WTC11 (cell line): Measurements from ENCODE around the gene SMO. TPM values are rescaled to one million over a fixed set of nuclear protein-coding genes. Genes with fewer than 3 reads are reported as not detected.

Source experiments
- ATAC-seq: fragments of 200-7000 bp; cut with Tn5 transposase; 2 replicates; pipeline ENCODE4 v1.10.0; 2021; ENCODE audit warnings: mild to moderate bottlenecking, moderate library complexity
- CTCF ChIA-PET: fragments of 300-600 bp; sonication (Branson Sonifier 250); formaldehyde crosslinking; loops from one replicate; lab custom pipeline; 2021; ENCODE audit warnings: antibody characterized with exemption; lab: Charles Lee
- POLR2A ChIA-PET: fragments of 350-600 bp; sonication (Branson Sonifier 250); formaldehyde crosslinking; loops from one replicate; lab custom pipeline; 2021; ENCODE audit warnings: antibody characterized with exemption; lab: Charles Lee
- DNase-seq: peaks from one replicate; pipeline ENCODE4 v3.0.0; 2021; ENCODE audit warnings: low spot score
- H3K27ac Mint-ChIP-seq: 2 replicates; pipeline ENCODE4 v1.8.0; 2021; ENCODE audit warnings: mixed read lengths
- H3K27me3 Mint-ChIP-seq: 2 replicates; pipeline ENCODE4 v1.8.0; 2021; ENCODE audit warnings: low read depth, mild to moderate bottlenecking, moderate library complexity, mixed read lengths
- H3K36me3 Mint-ChIP-seq: 2 replicates; pipeline ENCODE4 v1.8.0; 2021; ENCODE audit warnings: mixed read lengths
- H3K4me1 Mint-ChIP-seq: 2 replicates; pipeline ENCODE4 v1.8.0; 2022; ENCODE audit warnings: mixed read lengths
- H3K4me3 Mint-ChIP-seq: 2 replicates; pipeline ENCODE4 v1.8.0; 2021; ENCODE audit warnings: mild to moderate bottlenecking, moderate library complexity, mixed read lengths
- H3K9me3 Mint-ChIP-seq: 2 replicates; pipeline ENCODE4 v1.8.0; 2021; ENCODE audit warnings: mixed read lengths
- ARID4B ChIP-seq: sonication (generic); formaldehyde crosslinking; IDR thresholded peaks from 2 replicates; pipeline ENCODE4 v1.8.0; 2023; ENCODE audit warnings: missing genetic modification reagents, mild to moderate bottlenecking, borderline replicate concordance
- ATF6 ChIP-seq: sonication (generic); formaldehyde crosslinking; IDR thresholded peaks from 2 replicates; pipeline ENCODE4 v1.8.1; 2023; ENCODE audit warnings: mild to moderate bottlenecking, missing genetic modification reagents
- EMX1 ChIP-seq: fragments of 250-450 bp; sonication (Bioruptor Pico); IDR thresholded peaks from 2 replicates; pipeline ENCODE4 v1.8.0; 2021; ENCODE audit warnings: mild to moderate bottlenecking
- KAT7 ChIP-seq: sonication (generic); formaldehyde crosslinking; IDR thresholded peaks from 2 replicates; pipeline ENCODE4 v1.8.1; 2023; ENCODE audit warnings: missing genetic modification reagents, mild to moderate bottlenecking, borderline replicate concordance
- MAX ChIP-seq: sonication (generic); formaldehyde crosslinking; IDR thresholded peaks from 2 replicates; pipeline ENCODE4 v1.8.0; 2022; ENCODE audit warnings: mild to moderate bottlenecking, missing genetic modification reagents
- MLX ChIP-seq: sonication (generic); formaldehyde crosslinking; IDR thresholded peaks from 2 replicates; pipeline ENCODE4 v1.8.1; 2023; ENCODE audit warnings: mild to moderate bottlenecking, missing genetic modification reagents, moderate library complexity
- OVOL2 ChIP-seq: fragments of 250-450 bp; sonication (Bioruptor Pico); IDR thresholded peaks from 2 replicates; pipeline ENCODE4 v1.9.0; 2021; ENCODE audit warnings: mild to moderate bottlenecking, borderline replicate concordance
- PRDM15 ChIP-seq: sonication (generic); formaldehyde crosslinking; IDR thresholded peaks from 2 replicates; pipeline ENCODE4 v1.8.0; 2022; ENCODE audit warnings: missing genetic modification reagents
- PRRX2 ChIP-seq: fragments of 250-450 bp; sonication (Bioruptor Pico); IDR thresholded peaks from 2 replicates; pipeline ENCODE4 v1.8.0; 2021; ENCODE audit warnings: mild to moderate bottlenecking
- TEAD4 ChIP-seq: sonication (generic); formaldehyde crosslinking; IDR thresholded peaks from 2 replicates; pipeline ENCODE4 v1.8.0; 2022; ENCODE audit warnings: mild to moderate bottlenecking, missing genetic modification reagents
- ZNF121 ChIP-seq: sonication (generic); formaldehyde crosslinking; IDR thresholded peaks from 2 replicates; pipeline ENCODE4 v1.8.0; 2023; ENCODE audit warnings: missing genetic modification reagents
- ZNF219 ChIP-seq: sonication (generic); formaldehyde crosslinking; IDR thresholded peaks from 2 replicates; pipeline ENCODE4 v1.8.0; 2023; ENCODE audit warnings: missing genetic modification reagents, mild to moderate bottlenecking, borderline replicate concordance
- ZNF263 ChIP-seq: sonication (generic); formaldehyde crosslinking; IDR thresholded peaks from 2 replicates; pipeline ENCODE4 v1.8.1; 2022; ENCODE audit warnings: low read depth, mild to moderate bottlenecking, moderate library complexity, missing genetic modification reagents
- ZNF423 ChIP-seq: fragments of 250-450 bp; sonication (Bioruptor Pico); IDR thresholded peaks from 2 replicates; pipeline ENCODE4 v2.1.2; 2022; ENCODE audit warnings: mild to moderate bottlenecking, moderate library complexity
- ZNF671 ChIP-seq: fragments of 250-450 bp; sonication (Bioruptor Pico); IDR thresholded peaks from 2 replicates; pipeline ENCODE4 v1.8.0; 2021; ENCODE audit warnings: mild to moderate bottlenecking
- ZSCAN18 ChIP-seq: fragments of 250-450 bp; sonication (Bioruptor Pico); IDR thresholded peaks from 2 replicates; pipeline ENCODE4 v2.1.2; 2022; ENCODE audit warnings: mild to moderate bottlenecking, moderate library complexity
- total RNA-seq: library from RNA; stranded (reverse); gene quantifications from 3 replicates; pipeline ENCODE4 v1.2.3, GENCODE V29; 2021

Gene SMO
- total RNA-seq, 1 experiment from 2014 or later, result 56.9 TPM

- TF ChIP-seq ZSCAN18 (no peak), OVOL2 (CRISPR knock-in tag) (no peak), ATF6 (CRISPR knock-in tag) (no peak), ZNF219 (CRISPR knock-in tag) (no peak)
- TF ChIP-seq, all 79 proteins: peak for 0
Measured at GRCh38 chr7:129225931-129226572, 37.6 kb downstream of the SMO start (continued).

GRCh38 chr7:129227646-129228578, 39.5 kb downstream of the SMO start:
- ChIA-PET CTCF (interaction anchor here (1.3 to 1.4 kb wide), 2 partner anchors 9 to 115 kb away, joined by 3 to 7 read pairs; no protein-coding TSS in a partner anchor), POLR2A (interaction anchor here (0.7 to 1.0 kb wide), 3 partner anchors 8 to 28 kb away, joined by 3 to 4 read pairs (median 3); no protein-coding TSS in a partner anchor)
- Mint-ChIP-seq H3K4me3 (no peak overlapping the region), H3K4me1 (peaks cover 22% of the 10 kb centered on the region), H3K9me3 (no peaks in the 10 kb centered on the region), H3K27me3 (no peaks in the 10 kb centered on the region), H3K27ac (no peak overlapping the region; the same call in 1 of the 2 replicates), H3K36me3 (no peaks in the 10 kb centered on the region)
- ATAC-seq, result no peak
- DNase-seq, result no peak
- no peak for TF ChIP-seq ZNF121 (CRISPR knock-in tag)
- no peak for TF ChIP-seq PRRX2 (CRISPR knock-in tag)
- no peak for TF ChIP-seq ARID4B
- TF ChIP-seq ZNF671, result no peak
- TF ChIP-seq KAT7 (CRISPR knock-in tag), result no peak
- TF ChIP-seq MAX, result no peak
- TF ChIP-seq ZNF423 (CRISPR knock-in tag), result no peak
- TF ChIP-seq EMX1 (CRISPR knock-in tag), result no peak
- TF ChIP-seq PRDM15 (CRISPR knock-in tag), result no peak
- no peak for TF ChIP-seq TEAD4
- TF ChIP-seq ATF6 (CRISPR knock-in tag), result no peak
- TF ChIP-seq ZNF263 (CRISPR knock-in tag), result no peak
- no peak for TF ChIP-seq MLX (CRISPR knock-in tag)
